Activated CD4-positive, alpha-beta T cell treated with anti-CD3 and anti-CD28 coated beads, Interleukin-2, amount 50 U/mL, for 4 hours (primary cell): ENCODE results near the gene MC1R.

Source experiments
- DNase-seq, 2 experiments: peaks; one replicate each; pipeline ENCODE4 v3.0.0-alpha.2; 2020

The MC1R gene

GRCh38 chr16:89936034-89936433, 17.4 kb downstream of the MC1R start:
- no peak for DNase-seq

- no peak for DNase-seq
These were observed 17.8 kb downstream of the MC1R start for GRCh38 chr16:89936508-89936907.

DNA sequence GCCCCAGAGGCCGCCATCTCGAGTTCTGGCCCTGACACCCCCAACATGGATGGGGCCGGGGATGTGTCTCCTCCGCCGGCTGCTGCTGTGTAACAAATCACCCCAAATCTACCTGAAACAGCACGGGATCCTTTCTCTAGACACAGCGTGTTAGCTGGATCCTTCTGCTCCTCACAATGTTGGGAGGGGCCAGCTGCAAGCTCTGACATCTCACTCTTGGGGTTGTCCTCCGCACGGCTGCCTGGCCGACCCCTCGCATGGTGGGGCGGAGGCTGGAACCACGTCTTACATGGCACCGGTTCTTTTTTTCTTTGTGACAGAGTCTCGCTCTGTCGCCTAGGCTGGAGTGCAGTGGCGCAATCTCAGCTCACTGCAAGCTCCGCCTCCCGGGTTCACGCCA, 18.3 kb downstream of the MC1R start:
- DNase-seq, result no peak

GRCh38 chr16:89938175-89938885, 19.7 kb downstream of the MC1R start:
- DNase-seq, result no peak

- no peak for DNase-seq
These were observed 26.1 kb downstream of the MC1R start for GRCh38 chr16:89944773-89945172.

DNA sequence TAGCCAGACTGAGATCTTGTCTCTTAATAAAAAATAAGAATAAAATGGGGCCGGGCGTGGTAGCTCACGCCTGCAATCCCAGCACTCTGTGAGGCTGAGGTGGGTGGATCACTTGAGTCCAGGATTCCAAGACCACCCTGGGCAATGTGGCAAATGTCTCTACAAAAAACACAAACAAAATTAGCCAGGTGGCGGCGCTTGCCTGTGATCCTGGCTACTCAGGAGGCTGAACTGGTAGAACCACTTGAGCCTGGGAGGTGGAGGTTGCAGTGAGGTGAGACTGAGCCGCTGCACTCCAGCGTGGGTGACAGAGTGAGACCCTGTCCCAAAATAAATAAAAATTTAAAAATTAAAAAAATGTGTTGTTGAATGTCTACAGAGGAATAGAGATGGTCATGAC, 27.0 kb downstream of the MC1R start:
- no peak for DNase-seq

- no peak for DNase-seq
These were observed 27.9 kb downstream of the MC1R start for GRCh38 chr16:89946515-89946914.

DNA sequence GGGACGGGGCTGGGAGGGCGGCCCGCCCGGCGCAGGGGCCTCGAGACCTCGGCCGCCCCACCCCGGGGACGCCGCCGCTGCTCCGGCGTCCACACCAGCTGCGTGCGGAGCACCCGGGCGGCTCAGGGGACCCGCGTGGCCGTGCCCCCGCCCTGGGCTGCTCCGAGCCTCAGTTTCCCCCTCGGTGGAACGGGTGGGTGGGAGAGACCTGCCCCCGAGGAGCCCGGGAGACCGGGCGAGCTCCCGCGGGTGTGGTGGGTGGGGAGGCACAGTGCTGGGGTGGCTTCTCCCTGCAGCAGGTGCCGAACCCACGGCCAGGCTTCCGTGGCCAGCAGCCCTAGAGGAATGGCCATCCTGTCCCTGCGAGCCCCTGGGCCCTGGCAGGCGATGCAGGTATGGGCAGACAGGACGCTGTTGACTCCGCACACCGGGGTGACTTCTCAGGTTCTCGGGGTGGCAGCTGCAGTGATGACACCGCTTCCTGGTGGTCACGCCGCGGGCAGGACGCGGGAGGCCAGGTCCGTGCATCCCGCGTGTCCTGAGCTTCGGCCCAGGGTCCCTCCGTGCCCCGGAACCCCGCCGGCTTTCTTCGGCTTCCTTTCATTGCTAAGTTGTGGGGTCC, 30.6 kb downstream of the MC1R start:
- DNase-seq, result no peak

- DNase-seq, result no peak
These were observed 31.1 kb downstream of the MC1R start for GRCh38 chr16:89949756-89950155.

- DNase-seq, result no peak
These were observed 32.8 kb downstream of the MC1R start for GRCh38 chr16:89951509-89951908.

- DNase-seq, result no peak
These were observed 33.4 kb downstream of the MC1R start for GRCh38 chr16:89952049-89952448.

DNA sequence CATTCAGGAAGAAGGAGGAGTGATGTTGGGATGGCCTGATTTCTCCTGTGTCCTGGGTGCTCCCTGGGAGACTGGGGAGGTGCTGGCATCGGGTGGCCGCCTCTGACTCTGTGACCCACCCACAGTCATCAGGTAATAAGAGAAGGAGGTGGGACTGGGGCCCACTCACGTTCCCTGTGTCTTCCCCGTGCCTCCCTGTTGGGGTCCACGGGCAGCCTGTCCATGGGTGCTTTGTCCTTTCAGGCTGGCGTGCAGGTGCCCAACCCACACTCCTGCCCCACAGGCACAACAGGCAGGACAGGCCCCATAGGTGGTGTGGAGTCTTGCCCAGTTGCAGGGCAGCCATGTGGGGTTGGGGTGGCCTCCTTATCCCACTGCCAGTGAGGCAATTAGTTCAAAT, 33.9 kb downstream of the MC1R start:
- no peak for DNase-seq

DNA sequence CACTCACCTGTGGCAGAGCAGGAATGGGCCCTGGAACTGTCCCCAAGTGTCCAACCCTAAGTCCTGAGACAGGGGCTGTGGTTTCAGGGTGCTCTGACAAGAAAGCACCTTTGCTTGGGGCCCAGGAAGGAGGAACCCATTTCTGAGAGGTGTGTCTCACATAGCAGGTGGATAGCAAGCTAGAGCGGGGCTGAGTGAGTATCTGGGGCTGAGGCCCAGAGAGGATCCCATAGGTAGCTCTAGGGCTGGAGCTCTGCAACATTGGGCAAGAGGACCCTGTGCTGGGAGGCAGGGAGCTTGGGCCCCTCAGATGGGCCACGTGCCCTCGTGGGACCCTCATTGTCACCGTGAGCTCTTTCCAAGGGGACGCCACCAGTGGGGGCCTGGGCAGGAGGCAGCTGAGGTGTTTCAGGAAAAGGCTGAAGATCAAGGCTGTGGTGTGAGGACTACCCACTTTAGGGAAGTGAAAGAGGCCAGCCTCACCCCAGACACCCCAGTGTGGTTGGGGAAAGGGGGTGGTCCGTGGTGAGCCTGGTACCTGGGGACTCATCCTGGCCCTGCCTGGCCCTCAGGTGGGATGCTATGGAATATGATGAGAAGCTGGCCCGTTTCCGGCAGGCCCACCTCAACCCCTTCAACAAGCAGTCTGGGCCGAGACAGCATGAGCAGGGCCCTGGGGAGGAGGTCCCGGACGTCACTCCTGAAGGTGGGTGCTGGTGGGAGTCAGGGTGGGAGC, 35.2 kb downstream of the MC1R start:
- no peak for DNase-seq

- DNase-seq, result no peak
These were observed 35.8 kb downstream of the MC1R start for GRCh38 chr16:89954462-89954861.

DNA sequence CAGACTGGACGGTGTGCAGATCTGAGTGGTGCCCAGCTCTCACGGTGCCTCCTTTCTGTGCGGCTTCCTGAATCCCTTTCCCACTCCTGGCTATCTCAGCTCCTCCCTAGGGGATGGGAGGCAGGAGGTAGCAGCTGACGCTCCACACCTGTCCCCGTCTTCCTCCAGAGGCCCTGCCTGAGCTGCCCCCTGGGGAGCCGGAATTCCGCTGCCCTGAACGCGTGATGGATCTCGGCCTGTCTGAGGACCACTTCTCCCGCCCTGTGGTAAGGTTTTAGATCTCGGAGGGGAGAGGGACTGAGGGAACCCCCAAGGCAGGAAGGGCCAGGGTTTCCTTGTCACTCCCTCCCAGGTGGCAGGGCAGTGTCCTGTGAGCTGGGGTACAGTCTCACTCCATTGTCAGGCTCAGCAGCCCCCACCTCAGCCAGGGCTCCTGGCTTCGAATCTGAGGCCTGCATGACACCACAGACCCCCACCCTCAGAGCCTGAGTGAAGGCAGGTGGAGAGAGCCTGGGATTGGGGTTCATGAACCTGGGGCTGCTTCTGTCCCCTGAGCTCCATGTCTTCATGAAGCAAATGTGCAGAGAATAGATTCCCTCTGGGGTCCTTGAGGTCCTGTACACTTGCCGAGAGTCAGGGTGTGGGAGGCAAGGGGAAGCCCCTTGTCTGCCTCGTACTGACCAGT, 36.5 kb downstream of the MC1R start:
- no peak for DNase-seq

DNA sequence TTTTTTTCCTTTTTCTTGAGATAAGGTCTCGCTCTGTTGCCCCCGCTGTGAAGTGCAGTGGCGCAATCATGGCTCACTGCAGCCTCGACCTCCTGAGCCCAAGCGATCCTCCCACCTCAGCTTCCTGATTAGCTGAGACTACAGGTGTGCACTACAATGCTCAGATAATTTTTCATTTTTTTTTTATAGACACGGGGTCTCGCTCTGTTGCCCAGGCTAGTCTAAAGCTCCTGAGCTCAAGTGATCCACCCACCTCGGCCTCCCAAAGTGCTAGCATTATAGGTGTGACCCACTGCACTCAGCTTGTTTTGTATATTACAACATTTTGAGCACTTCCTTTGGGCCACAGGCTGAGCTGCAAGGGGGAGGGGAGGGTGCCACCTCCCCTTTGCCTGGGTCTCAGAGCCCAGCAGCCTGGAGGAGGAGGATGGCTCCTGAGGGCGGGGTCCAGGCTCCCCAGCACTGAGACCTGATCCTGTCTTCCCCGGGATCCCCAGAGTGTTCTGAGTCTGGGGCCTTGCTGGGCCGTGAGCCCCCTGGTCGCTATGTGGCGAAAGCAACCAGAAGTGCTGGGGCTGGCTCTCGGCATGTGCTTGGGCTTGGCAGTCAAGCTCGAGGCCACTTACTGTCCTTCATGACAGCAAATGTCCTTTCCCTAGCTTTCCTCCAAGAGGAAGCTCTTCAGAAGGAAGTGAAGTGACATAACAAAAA, 38.0 kb downstream of the MC1R start:
- DNase-seq, result no peak

DNA sequence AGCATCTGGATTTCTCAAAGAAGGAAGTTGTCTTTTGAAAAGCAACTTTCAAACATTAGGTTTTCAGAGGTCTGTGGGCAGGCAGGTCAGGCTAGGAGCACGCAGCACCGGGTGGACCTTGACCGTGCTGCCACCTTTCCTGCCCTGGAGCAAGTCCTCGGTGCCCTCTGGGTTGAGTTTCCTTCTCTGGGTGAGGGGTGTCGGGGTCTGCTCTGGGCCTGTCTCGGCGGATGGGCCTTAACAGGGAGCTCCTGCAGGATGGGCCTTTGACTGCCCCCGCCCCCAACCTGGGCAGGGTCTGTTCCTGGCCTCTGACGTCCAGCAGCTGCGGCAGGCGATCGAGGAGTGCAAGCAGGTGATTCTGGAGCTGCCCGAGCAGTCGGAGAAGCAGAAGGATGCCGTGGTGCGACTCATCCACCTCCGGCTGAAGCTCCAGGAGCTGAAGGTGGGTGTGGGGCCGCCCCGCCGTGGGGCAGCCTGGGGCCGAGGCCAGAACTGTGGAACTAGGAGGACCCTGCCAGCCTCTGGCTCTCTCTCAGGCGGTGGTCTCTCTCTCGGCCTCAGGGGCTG, 38.6 kb downstream of the MC1R start:
- DNase-seq, result no peak

DNA sequence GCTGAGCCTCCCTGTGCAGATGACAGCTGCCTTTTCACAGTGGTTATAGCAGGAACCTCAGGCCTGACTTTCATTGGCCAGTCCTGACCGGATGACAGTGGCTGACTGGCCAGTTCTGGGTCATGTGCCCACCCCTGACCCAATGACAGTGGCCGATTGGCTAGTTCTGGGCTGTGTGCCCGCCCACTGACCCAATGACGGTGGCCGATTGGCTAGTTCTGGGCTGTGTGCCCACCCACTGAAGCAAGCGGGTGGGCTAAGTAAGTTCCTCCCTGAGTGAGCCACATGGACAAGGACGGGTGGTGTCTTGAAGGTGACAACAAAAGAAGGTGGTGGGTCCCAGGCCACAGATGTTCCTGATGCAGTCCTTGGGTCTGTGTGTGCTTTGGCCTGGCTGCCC, 39.4 kb downstream of the MC1R start:
- no peak for DNase-seq

DNA sequence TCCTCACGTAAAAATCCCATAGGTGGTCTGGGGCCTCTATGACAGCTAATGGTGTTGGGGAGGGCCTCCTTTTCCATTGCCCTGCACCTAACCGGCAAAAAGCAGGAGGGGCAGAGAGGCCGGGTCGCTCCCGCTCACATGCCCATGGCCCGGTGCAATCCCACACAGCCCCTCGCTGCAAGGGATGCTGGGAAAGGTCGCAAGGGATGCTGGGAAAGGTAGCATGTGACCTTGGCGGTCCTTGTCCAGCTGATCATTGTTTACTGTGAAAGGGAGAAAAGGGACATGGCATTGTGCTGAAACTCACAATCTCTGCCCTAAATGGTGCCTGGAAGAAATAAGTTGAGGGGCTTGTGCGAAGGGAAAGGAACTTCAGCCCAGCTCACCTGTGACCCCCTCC, 39.9 kb downstream of the MC1R start:
- no peak for DNase-seq

DNA sequence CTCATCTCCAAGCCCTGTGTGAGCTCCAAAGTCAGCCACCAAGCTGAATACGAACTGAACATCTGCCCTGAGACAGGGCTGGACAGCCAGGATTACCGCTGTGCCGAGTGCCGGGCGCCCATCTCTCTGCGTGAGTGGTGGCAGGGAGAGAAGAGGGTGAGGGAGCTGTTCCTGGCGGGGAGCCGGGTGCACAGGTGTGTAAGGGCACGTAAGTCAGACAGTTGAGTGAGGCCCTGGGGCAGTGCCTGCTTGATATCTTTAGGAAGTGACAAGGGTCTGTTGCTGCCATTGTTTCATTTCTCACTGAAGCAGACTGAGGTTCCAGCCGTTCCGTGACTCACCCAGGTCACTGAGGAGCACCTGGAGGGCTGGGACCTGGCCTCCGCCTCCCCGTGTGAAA, 42.3 kb downstream of the MC1R start:
- DNase-seq, result no peak

DNA sequence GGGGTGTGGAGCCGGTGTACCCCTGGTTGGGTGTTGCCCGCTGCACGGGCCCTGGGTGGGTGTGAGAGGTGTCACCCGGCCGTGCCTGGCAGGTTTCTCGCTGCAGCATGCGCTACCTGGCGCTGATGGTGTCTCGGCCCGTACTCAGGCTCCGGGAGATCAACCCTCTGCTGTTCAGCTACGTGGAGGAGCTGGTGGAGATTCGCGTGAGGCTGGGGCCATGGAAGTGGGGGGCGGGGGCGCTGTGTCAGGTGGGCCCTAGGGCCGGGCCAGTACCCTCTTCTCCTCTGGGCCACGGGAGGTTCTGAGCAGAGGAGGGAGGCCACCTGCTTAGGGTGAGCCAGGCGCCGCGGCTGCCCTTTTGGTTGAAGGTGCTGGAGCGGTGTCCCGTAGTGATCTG, 43.3 kb downstream of the MC1R start:
- no peak for DNase-seq

DNA sequence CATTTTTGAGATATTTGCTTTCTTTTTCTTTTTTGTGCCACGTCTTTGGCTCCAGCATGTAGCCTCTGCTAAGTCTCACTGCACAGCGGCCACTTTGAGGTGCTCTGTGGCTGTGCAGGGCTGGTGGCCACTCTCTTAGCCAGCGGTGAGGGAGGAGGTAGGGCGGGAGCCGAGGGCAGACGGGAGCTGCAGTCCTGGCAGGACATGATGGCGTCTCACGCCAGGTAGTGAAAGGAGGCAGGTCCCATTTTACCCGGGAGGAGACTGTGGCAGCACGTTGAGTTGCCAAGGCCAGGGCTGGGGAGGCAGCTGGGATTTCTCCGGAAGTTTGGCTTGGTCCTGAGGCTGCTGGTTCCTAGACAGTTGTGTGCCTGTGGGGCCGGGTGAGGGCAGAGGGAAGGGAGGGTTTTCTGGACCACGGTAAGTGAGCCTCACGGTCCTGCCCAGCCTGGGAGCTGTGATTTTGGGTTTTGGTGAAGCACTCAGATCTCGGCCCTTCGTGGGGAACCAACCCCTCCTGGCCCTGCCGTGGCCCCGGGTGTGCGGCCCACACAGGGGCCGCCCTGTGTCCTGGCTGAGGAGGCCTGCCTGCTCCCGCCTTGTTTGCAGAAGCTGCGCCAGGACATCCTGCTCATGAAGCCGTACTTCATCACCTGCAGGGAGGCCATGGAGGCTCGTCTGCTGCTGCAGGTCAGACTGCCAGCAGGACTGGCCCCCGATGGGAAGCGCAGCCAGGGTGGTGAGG, 44.3 kb downstream of the MC1R start:
- DNase-seq, result no peak
